Breast epithelium (tissue), 3 donors: ENCODE results near the gene AGRN.

ENCODE experiments used
- CTCF ChIP-seq, 3 donors: fragments of 450-650 bp; IDR thresholded peaks; one replicate each; pipeline ENCODE4 v1.5.1; 2016 to 2017; ENCODE audit warnings: antibody characterized with exemption in 3 of 3, mild to moderate bottlenecking in 3 of 3, moderate library complexity in 3 of 3
- POLR2A ChIP-seq: fragments of 450-650 bp; IDR thresholded peaks from one replicate; pipeline ENCODE4 v1.6.1; 2016; ENCODE audit warnings: antibody characterized with exemption, mild to moderate bottlenecking, moderate library complexity

GRCh38 chr1:1033731-1034438 lies 14.0 kb downstream of the AGRN start:
- TF ChIP-seq CTCF (IDR thresholded peaks at IDR 0.05): no peak
- no peak for TF ChIP-seq POLR2A
